C4-2B (cell line): ENCODE data around the gene CRYBB3.

Experiments used
- H3K27ac ChIP-seq: fragments of 450-650 bp; 2 replicates; pipeline ENCODE4 v1.5.1; 2017
- CTCF ChIP-seq: fragments of 450-650 bp; conservative IDR thresholded peaks from 2 replicates; pipeline ENCODE4 v1.5.1; 2017; ENCODE audit warnings: mild to moderate bottlenecking
- ZFX ChIP-seq: fragments of 450-650 bp; IDR thresholded peaks from 2 replicates; pipeline ENCODE4 v1.6.1; 2017

CRYBB3 gene

GRCh38 chr22:25208743-25209505 lies 9.3 kb downstream of the CRYBB3 start:
- H3K27ac ChIP-seq: no peak overlapping the region
- TF ChIP-seq ZFX (no peak), CTCF (no peak)

GRCh38 chr22:25210793-25211192 lies 11.1 kb downstream of the CRYBB3 start:
- TF ChIP-seq ZFX (no peak), CTCF (no peak)

GRCh38 chr22:25212337-25212736 lies 12.7 kb downstream of the CRYBB3 start:
- TF ChIP-seq ZFX (no peak), CTCF (no peak)
- H3K27ac ChIP-seq: no peak overlapping the region

More at GRCh38 chr22:25210793-25211192, 11.1 kb downstream of the CRYBB3 start:
- H3K27ac ChIP-seq: no peak overlapping the region

- TF ChIP-seq CTCF (no peak), ZFX (no peak)
- no peak overlapping the region for H3K27ac ChIP-seq
Observed at GRCh38 chr22:25213221-25213620, 13.6 kb downstream of the CRYBB3 start.

GRCh38 chr22:25216230-25216629 lies 16.6 kb downstream of the CRYBB3 start:
- TF ChIP-seq ZFX: no peak
- TF ChIP-seq CTCF: no peak

GRCh38 chr22:25219211-25219689 lies 19.6 kb downstream of the CRYBB3 start, which contains the start of gene CRYBB2:
Gene CRYBB2, plus strand, starts transcription at chr22:25219639. Its CDS starts 1,791 bp downstream, at chr22:25221430.
- TF ChIP-seq ZFX (no peak), CTCF (no peak)
- no peak within 1 kb of the TSS for H3K27ac ChIP-seq

More at GRCh38 chr22:25216230-25216629, 16.6 kb downstream of the CRYBB3 start:
- H3K27ac ChIP-seq: no peak overlapping the region

- TF ChIP-seq ZFX (no peak), CTCF (no peak)
- no peak overlapping the region for H3K27ac ChIP-seq
Observed at GRCh38 chr22:25219948-25220442, 20.3 kb downstream of the CRYBB3 start.
